HepG2 (cell line): ENCODE results near the gene SYNM. TPM values are rescaled to one million over a fixed set of nuclear protein-coding genes. Genes with fewer than 3 reads are reported as not detected.

Experiments
- ATAC-seq: fragments of 200-7000 bp; cut with Tn5 transposase; 3 replicates; pipeline ENCODE4 v1.9.1; 2020; ENCODE audit warnings: mild to moderate bottlenecking, moderate library complexity
- BruUV-seq: library from RNA; stranded (reverse); fragments of 400-500 nt; replicated peaks from 2 replicates; lab custom pipeline; 2021; lab: Mats Ljungman, UMichigan
- CTCF ChIA-PET: fragments of 300-600 bp; formaldehyde crosslinking; extraction: SDS; loops from one replicate; lab custom pipeline; 2021; ENCODE audit warnings: low total read pairs, inconsistent platforms, low intra/inter-chr PET ratio; lab: Yijun Ruan, JAX
- POLR2A ChIA-PET: fragments of 350-600 bp; sonication (Branson Sonifier 250); formaldehyde crosslinking; loops from one replicate; lab custom pipeline; 2020; ENCODE audit warnings: antibody characterized with exemption, inconsistent platforms; lab: Yijun Ruan, JAX
- DNase-seq: peaks from one replicate; pipeline ENCODE4 v3.0.0-alpha.2; 2015; ENCODE audit warnings: low spot score
- FAIRE-seq: peaks from 3 replicates; lab custom pipeline; 2011; peaks lifted over from hg19 to GRCh38; lab: Jason Lieb, UNC
- H2AFZ ChIP-seq: one replicate; pipeline ENCODE4 v1.6.1; 2011; ENCODE audit warnings: low read length, inconsistent platforms
- H3K27ac ChIP-seq: fragments of 300-600 bp; 3 replicates; pipeline ENCODE4 v1.8.0; 2011; ENCODE audit warnings: mixed run types, mild to moderate bottlenecking, mixed read lengths, low read length, inconsistent platforms; ENCODE audit not compliant: insufficient read depth; ENCODE audit errors: extremely low read length
- H3K27me3 ChIP-seq, 2 experiments: fragments of 200-600 bp in 1 of 2; 2 replicates in 1 of 2; 3 replicates in 1 of 2; pipeline versions ENCODE4 v1.6.0 to v1.8.0; 2011; ENCODE audit warnings: low read length in 2 of 2, mild to moderate bottlenecking in 2 of 2, moderate library complexity in 2 of 2, inconsistent platforms in 1 of 2; ENCODE audit not compliant: insufficient read depth in 2 of 2, control insufficient read depth in 1 of 2
- H3K36me3 ChIP-seq, 2 experiments: fragments of 200-600 bp in 1 of 2; replicated peaks in 1 of 2; 2 replicates in 1 of 2; 3 replicates in 1 of 2; pipeline versions ENCODE4 v1.5.1 to v1.8.0; 2011; ENCODE audit warnings: low read length in 2 of 2, inconsistent platforms in 1 of 2; ENCODE audit not compliant: insufficient read depth in 2 of 2, control insufficient read depth in 1 of 2
- H3K4me1 ChIP-seq: 2 replicates; pipeline ENCODE4 v1.5.1; 2012; ENCODE audit warnings: low read length, inconsistent platforms; ENCODE audit not compliant: insufficient read depth
- H3K4me2 ChIP-seq: 2 replicates; pipeline ENCODE4 v1.6.0; 2011; ENCODE audit warnings: low read depth, low read length, inconsistent platforms
- H3K4me3 ChIP-seq, 3 experiments: fragments of 200-600 bp in 1 of 3; sonication (generic), shearing (Covaris generic) in 1 of 3; replicated peaks in 1 of 3; 2 replicates each; pipeline ENCODE4 v1.5.1; 2011 to 2016; ENCODE audit warnings: low read length in 3 of 3, inconsistent platforms in 2 of 3, low read depth in 2 of 3, mild to moderate bottlenecking in 2 of 3, control low read depth in 1 of 3, mixed read lengths in 1 of 3; ENCODE audit not compliant: insufficient read depth in 1 of 3
- H3K79me2 ChIP-seq: one replicate; pipeline ENCODE4 v1.6.1; 2011; ENCODE audit warnings: low read length, inconsistent platforms; ENCODE audit not compliant: insufficient read depth
- H3K9ac ChIP-seq: 2 replicates; pipeline ENCODE4 v1.6.0; 2011; ENCODE audit warnings: mild to moderate bottlenecking, low read depth, low read length, inconsistent platforms; ENCODE audit not compliant: insufficient read depth
- H3K9me3 ChIP-seq: 2 replicates; pipeline ENCODE4 v1.5.1; 2012; ENCODE audit warnings: mild to moderate bottlenecking, low read length
- H4K20me1 ChIP-seq: 2 replicates; pipeline ENCODE4 v1.6.0; 2011; ENCODE audit warnings: inconsistent platforms, mild to moderate bottlenecking, low read length, moderate library complexity; ENCODE audit not compliant: insufficient read depth
- EP300 ChIP-seq, 3 experiments: sonication (generic) in 1 of 3; formaldehyde crosslinking in 1 of 3; IDR thresholded peaks; 2 replicates each; pipeline versions ENCODE4 v1.5.1 to v1.6.1; 2011 to 2020; ENCODE audit warnings: low read depth in 2 of 3, low read length in 2 of 3, borderline replicate concordance in 1 of 3, improper control_type of control experiment in 1 of 3, mild to moderate bottlenecking in 1 of 3, missing genetic modification reagents in 1 of 3, moderate library complexity in 1 of 3
- FOXA1 ChIP-seq, 2 experiments: fragments of 450-650 bp in 1 of 2; sonication (generic) in 1 of 2; formaldehyde crosslinking in 1 of 2; IDR thresholded peaks; 2 replicates each; pipeline versions ENCODE4 v1.4.0 to v1.6.1; 2016 to 2020; ENCODE audit warnings: missing genetic modification reagents in 1 of 2
- HNRNPK ChIP-seq: fragments of 200-400 bp; formaldehyde crosslinking; IDR thresholded peaks from 2 replicates; pipeline ENCODE4 v1.6.1; 2018; ENCODE audit warnings: low read length, low read depth, moderate library complexity, mild to moderate bottlenecking; ENCODE audit not compliant: poor library complexity, severe bottlenecking
- HOXA9 ChIP-seq: sonication (generic); formaldehyde crosslinking; IDR thresholded peaks from 2 replicates; pipeline ENCODE4 v1.8.1; 2022; ENCODE audit warnings: missing genetic modification reagents, mild to moderate bottlenecking, moderate library complexity, borderline replicate concordance
- MYC ChIP-seq: sonication (generic); formaldehyde crosslinking; IDR thresholded peaks from 2 replicates; pipeline ENCODE4 v1.9.0; 2021; ENCODE audit warnings: missing genetic modification reagents, borderline replicate concordance
- PRMT3 ChIP-seq: sonication (generic); formaldehyde crosslinking; IDR thresholded peaks from 2 replicates; pipeline ENCODE4 v1.8.1; 2022; ENCODE audit warnings: low read depth, mild to moderate bottlenecking, moderate library complexity, missing genetic modification reagents, borderline replicate concordance
- RARA ChIP-seq: IDR thresholded peaks from 2 replicates; pipeline ENCODE4 v1.6.1; 2016; ENCODE audit warnings: missing genetic modification reagents, missing compliant biosample characterization
- ZFP1 ChIP-seq: IDR thresholded peaks from 2 replicates; pipeline ENCODE4 v1.6.1; 2016
- ZMYM2 ChIP-seq: sonication (generic); formaldehyde crosslinking; IDR thresholded peaks from 2 replicates; pipeline ENCODE4 v1.8.0; 2022; ENCODE audit warnings: mild to moderate bottlenecking, missing genetic modification reagents
- ZNF343 ChIP-seq: sonication (generic); formaldehyde crosslinking; IDR thresholded peaks from 2 replicates; pipeline ENCODE4 v1.4.0; 2020; ENCODE audit warnings: mild to moderate bottlenecking, missing genetic modification reagents
- ZNF354B ChIP-seq: sonication (generic); formaldehyde crosslinking; IDR thresholded peaks from 2 replicates; pipeline ENCODE4 v1.8.0; 2022; ENCODE audit warnings: mild to moderate bottlenecking, missing genetic modification reagents
- WGBS: methylation state at CpG from one replicate; pipeline ENCODE4 v1.1.6; 2017; ENCODE audit warnings: low lambda C conversion rate; 5-methylcytosine and 5-hydroxymethylcytosine counted together
- in situ Hi-C: cut with HindIII; loops from 2 replicates; pipeline ENCODE4 v1.10.0; 2017; ENCODE audit warnings: low pct_unique_long_range_greater_than_20kb; ENCODE audit not compliant: extremely low pct_ligation_motif_present
- intact Hi-C: fragments of 100-400 bp; cut with micrococcal nuclease; formaldehyde crosslinking; loops from one replicate; pipeline ENCODE4 v1.10.0; 2022; ENCODE audit not compliant: unreplicated experiment
- polyA plus RNA-seq, 8 experiments: library from polyadenylated mRNA; depleted of rRNA in 3 of 8; stranded (reverse) in 7 of 8; unstranded in 1 of 8; fragments of >200 nt; fragmentation: Illumina TruSeq in 4 of 8; extraction: Trizol in 4 of 8; gene quantifications; 2 replicates each; pipeline versions ENCODE4 v1.2.1 to v1.2.3, GENCODE V29; 2011 to 2016; ENCODE audit warnings: low read depth in 4 of 8, missing spikeins in 1 of 8, mixed read lengths in 1 of 8; ENCODE audit not compliant: insufficient read depth in 1 of 8
- total RNA-seq, 5 experiments: library from RNA; depleted of rRNA; stranded (reverse); fragments of >200 nt; fragmentation: Illumina TruSeq; extraction: Trizol; gene quantifications; 2 replicates each; pipeline ENCODE4 v1.2.3, GENCODE V29; 2016; ENCODE audit warnings: low read depth in 1 of 5
- TF ChIP-seq, protein P1 (sequence below): IDR thresholded peaks from 2 replicates; pipeline ENCODE4 v1.6.1; 2016; ENCODE audit warnings: low read depth, missing genetic modification reagents, missing compliant biosample characterization
- TF ChIP-seq, protein P2 (sequence below): sonication (generic); formaldehyde crosslinking; IDR thresholded peaks from 2 replicates; pipeline ENCODE4 v1.4.0; 2020; ENCODE audit warnings: missing genetic modification reagents

The SYNM gene
- total and polyA plus RNA-seq, 2 of the 13 experiments (the other 11 are each of a cell fraction or from before 2014, with no cell fraction given), result 1.1 to 3.7 TPM

DNA sequence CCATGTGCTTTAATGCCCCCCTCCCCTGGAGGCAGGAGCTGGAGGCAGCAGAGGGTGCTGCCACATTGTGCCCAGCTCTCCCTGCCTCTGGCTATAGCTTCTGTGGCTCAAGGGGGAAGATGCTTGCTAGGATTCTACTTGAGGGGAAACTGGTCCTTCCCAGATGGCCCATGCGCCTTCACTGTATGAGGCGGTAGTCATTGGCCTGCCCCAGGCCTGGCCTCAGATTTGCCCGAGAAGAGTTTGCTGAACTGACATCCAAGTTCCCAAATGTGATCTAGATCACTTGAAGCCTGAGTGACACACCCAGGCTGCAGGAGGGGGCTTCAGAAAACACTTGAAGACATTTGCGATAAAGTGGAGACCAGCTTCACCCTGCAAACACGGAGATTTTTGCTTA is 4.1 kb downstream of the SYNM start:
- POLR2A ChIA-PET, result no interaction called here
- intact Hi-C loops (no loop called here), in situ Hi-C loops (no loop called here)
- FAIRE-seq (no peak), ATAC-seq (no peak), DNase-seq (no peak)
- Histone ChIP-seq H3K4me2 (no peak overlapping the region), H3K27ac (no peak overlapping the region), H3K36me3 (no peaks in the 10 kb centered on the region), H3K27me3 (no peaks in the 10 kb centered on the region), H3K4me1 (peaks cover 27% of the 10 kb centered on the region), H2AFZ (no peak overlapping the region), H3K9me3 (no peaks in the 10 kb centered on the region), H4K20me1 (no peaks in the 10 kb centered on the region), H3K79me2 (no peaks in the 10 kb centered on the region), H3K4me3 (no peak overlapping the region), H3K9ac (no peak overlapping the region)
- 93% methylated on average over 5 of the region's 5 CpGs for WGBS
- no TSS peak for BruUV-seq
- CTCF ChIA-PET, result no interaction called here
- TF ChIP-seq FOXA1 (IDR thresholded peaks at IDR 0.05) (no peak), FOXA1 (CRISPR knock-in tag; IDR thresholded peaks at IDR 0.05) (no peak), ZMYM2 (no peak), PRMT3 (no peak), ZNF343 (CRISPR knock-in tag) (no peak), HOXA9 (no peak), HNRNPK (no peak), ZFP1 (CRISPR knock-in tag) (no peak), MYC (CRISPR knock-in tag) (no peak), EP300 (IDR thresholded peaks at IDR 0.05; ENCODE audit: low read depth in 2 of 2, low read length in 2 of 2) (no peak), EP300 (CRISPR knock-in tag; IDR thresholded peaks at IDR 0.05; ENCODE audit: borderline replicate concordance) (no peak), RARA (CRISPR knock-in tag) (no peak), ZNF354B (no peak)
- TF ChIP-seq, protein P1, sequence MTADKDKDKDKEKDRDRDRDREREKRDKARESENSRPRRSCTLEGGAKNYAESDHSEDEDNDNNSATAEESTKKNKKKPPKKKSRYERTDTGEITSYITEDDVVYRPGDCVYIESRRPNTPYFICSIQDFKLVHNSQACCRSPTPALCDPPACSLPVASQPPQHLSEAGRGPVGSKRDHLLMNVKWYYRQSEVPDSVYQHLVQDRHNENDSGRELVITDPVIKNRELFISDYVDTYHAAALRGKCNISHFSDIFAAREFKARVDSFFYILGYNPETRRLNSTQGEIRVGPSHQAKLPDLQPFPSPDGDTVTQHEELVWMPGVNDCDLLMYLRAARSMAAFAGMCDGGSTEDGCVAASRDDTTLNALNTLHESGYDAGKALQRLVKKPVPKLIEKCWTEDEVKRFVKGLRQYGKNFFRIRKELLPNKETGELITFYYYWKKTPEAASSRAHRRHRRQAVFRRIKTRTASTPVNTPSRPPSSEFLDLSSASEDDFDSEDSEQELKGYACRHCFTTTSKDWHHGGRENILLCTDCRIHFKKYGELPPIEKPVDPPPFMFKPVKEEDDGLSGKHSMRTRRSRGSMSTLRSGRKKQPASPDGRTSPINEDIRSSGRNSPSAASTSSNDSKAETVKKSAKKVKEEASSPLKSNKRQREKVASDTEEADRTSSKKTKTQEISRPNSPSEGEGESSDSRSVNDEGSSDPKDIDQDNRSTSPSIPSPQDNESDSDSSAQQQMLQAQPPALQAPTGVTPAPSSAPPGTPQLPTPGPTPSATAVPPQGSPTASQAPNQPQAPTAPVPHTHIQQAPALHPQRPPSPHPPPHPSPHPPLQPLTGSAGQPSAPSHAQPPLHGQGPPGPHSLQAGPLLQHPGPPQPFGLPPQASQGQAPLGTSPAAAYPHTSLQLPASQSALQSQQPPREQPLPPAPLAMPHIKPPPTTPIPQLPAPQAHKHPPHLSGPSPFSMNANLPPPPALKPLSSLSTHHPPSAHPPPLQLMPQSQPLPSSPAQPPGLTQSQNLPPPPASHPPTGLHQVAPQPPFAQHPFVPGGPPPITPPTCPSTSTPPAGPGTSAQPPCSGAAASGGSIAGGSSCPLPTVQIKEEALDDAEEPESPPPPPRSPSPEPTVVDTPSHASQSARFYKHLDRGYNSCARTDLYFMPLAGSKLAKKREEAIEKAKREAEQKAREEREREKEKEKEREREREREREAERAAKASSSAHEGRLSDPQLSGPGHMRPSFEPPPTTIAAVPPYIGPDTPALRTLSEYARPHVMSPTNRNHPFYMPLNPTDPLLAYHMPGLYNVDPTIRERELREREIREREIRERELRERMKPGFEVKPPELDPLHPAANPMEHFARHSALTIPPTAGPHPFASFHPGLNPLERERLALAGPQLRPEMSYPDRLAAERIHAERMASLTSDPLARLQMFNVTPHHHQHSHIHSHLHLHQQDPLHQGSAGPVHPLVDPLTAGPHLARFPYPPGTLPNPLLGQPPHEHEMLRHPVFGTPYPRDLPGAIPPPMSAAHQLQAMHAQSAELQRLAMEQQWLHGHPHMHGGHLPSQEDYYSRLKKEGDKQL (CRISPR knock-in tag), result no peak
- TF ChIP-seq, protein P2, sequence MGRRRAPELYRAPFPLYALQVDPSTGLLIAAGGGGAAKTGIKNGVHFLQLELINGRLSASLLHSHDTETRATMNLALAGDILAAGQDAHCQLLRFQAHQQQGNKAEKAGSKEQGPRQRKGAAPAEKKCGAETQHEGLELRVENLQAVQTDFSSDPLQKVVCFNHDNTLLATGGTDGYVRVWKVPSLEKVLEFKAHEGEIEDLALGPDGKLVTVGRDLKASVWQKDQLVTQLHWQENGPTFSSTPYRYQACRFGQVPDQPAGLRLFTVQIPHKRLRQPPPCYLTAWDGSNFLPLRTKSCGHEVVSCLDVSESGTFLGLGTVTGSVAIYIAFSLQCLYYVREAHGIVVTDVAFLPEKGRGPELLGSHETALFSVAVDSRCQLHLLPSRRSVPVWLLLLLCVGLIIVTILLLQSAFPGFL (CRISPR knock-in tag), result no peak
